H7 (cell line): ENCODE data around the gene NUP205. TPM values are rescaled to one million over a fixed set of nuclear protein-coding genes. Genes with fewer than 3 reads are reported as not detected.

Experiments
- DNase-seq: peaks from one replicate; pipeline ENCODE4 v3.0.0; 2012
- H3K27me3 ChIP-seq: 2 replicates; pipeline ENCODE4 v1.6.0; 2011; ENCODE audit warnings: mild to moderate bottlenecking, low read length; ENCODE audit not compliant: control insufficient read depth, insufficient read depth
- H3K36me3 ChIP-seq: replicated peaks from 2 replicates; pipeline ENCODE4 v1.5.1; 2011; ENCODE audit warnings: low read length; ENCODE audit not compliant: control insufficient read depth, insufficient read depth
- H3K4me3 ChIP-seq: 2 replicates; pipeline ENCODE4 v1.5.1; 2011; ENCODE audit warnings: low read depth, mild to moderate bottlenecking, control low read depth, low read length, moderate library complexity; ENCODE audit not compliant: insufficient read depth
- total RNA-seq: library from RNA; depleted of rRNA; stranded (reverse); fragments of >200 nt; shearing (Covaris generic); gene quantifications from 2 replicates; pipeline ENCODE4 v1.2.3, GENCODE V29; 2014

Gene NUP205
- total RNA-seq, 1 experiment from 2014 or later = 138 TPM

GRCh38 chr7:135571834-135572233, 14.1 kb downstream of the NUP205 start:
- Histone ChIP-seq H3K4me3 (no peak overlapping the region), H3K27me3 (no peaks in the 10 kb centered on the region), H3K36me3 (peaks cover 25% of the 10 kb centered on the region)
- DNase-seq = no peak

- Histone ChIP-seq H3K4me3 (no peak overlapping the region), H3K27me3 (no peaks in the 10 kb centered on the region), H3K36me3 (peaks cover 36% of the 10 kb centered on the region)
- DNase-seq = no peak
Measured at GRCh38 chr7:135573541-135573940, 15.8 kb downstream of the NUP205 start.

- Histone ChIP-seq H3K4me3 (no peak overlapping the region), H3K27me3 (no peaks in the 10 kb centered on the region), H3K36me3 (peaks cover 43% of the 10 kb centered on the region)
- DNase-seq = no peak
Measured at GRCh38 chr7:135575296-135575695, 17.6 kb downstream of the NUP205 start.

- Histone ChIP-seq H3K36me3 (peaks cover 42% of the 10 kb centered on the region), H3K27me3 (no peaks in the 10 kb centered on the region), H3K4me3 (no peak overlapping the region)
- DNase-seq = no peak
Measured at GRCh38 chr7:135578569-135578968, 20.9 kb downstream of the NUP205 start.

- H3K27me3 ChIP-seq = no peaks in the 10 kb centered on the region
- H3K4me3 ChIP-seq = no peak overlapping the region
- no peak for DNase-seq
- H3K36me3 ChIP-seq = peaks cover 32% of the 10 kb centered on the region
Measured at GRCh38 chr7:135584362-135585353, 26.9 kb downstream of the NUP205 start.

- Histone ChIP-seq H3K4me3 (no peak overlapping the region), H3K36me3 (peaks cover 44% of the 10 kb centered on the region), H3K27me3 (no peaks in the 10 kb centered on the region)
- DNase-seq = no peak
Measured at GRCh38 chr7:135597181-135597925, 39.6 kb downstream of the NUP205 start.

- Histone ChIP-seq H3K4me3 (no peak overlapping the region), H3K36me3 (peaks cover 42% of the 10 kb centered on the region), H3K27me3 (no peaks in the 10 kb centered on the region)
- no peak for DNase-seq
Measured at GRCh38 chr7:135597926-135598305, 40.2 kb downstream of the NUP205 start.

GRCh38 chr7:135599471-135599870, 41.8 kb downstream of the NUP205 start:
- DNase-seq = no peak
- no peaks in the 10 kb centered on the region for H3K27me3 ChIP-seq
- H3K4me3 ChIP-seq = no peak overlapping the region
- peaks cover 39% of the 10 kb centered on the region for H3K36me3 ChIP-seq

GRCh38 chr7:135600226-135600625, 42.5 kb downstream of the NUP205 start:
- Histone ChIP-seq H3K4me3 (no peak overlapping the region), H3K36me3 (peaks cover 37% of the 10 kb centered on the region), H3K27me3 (no peaks in the 10 kb centered on the region)
- no peak for DNase-seq

GRCh38 chr7:135601182-135601581, 43.5 kb downstream of the NUP205 start:
- no peak overlapping the region for H3K4me3 ChIP-seq
- no peak for DNase-seq
- peaks cover 43% of the 10 kb centered on the region for H3K36me3 ChIP-seq
- H3K27me3 ChIP-seq = no peaks in the 10 kb centered on the region

- DNase-seq = no peak
- Histone ChIP-seq H3K36me3 (peaks cover 48% of the 10 kb centered on the region), H3K4me3 (no peak overlapping the region), H3K27me3 (no peaks in the 10 kb centered on the region)
Measured at GRCh38 chr7:135602304-135602703, 44.6 kb downstream of the NUP205 start.

GRCh38 chr7:135616136-135616535, 58.4 kb downstream of the NUP205 start:
- DNase-seq = no peak
- H3K36me3 ChIP-seq = peaks cover 24% of the 10 kb centered on the region
- no peaks in the 10 kb centered on the region for H3K27me3 ChIP-seq
- H3K4me3 ChIP-seq = no peak overlapping the region

GRCh38 chr7:135617781-135618180, 60.1 kb downstream of the NUP205 start:
- no peak for DNase-seq
- Histone ChIP-seq H3K36me3 (peaks cover 23% of the 10 kb centered on the region), H3K4me3 (no peak overlapping the region), H3K27me3 (no peaks in the 10 kb centered on the region)

- no peak for DNase-seq
- peaks cover 23% of the 10 kb centered on the region for H3K36me3 ChIP-seq
- no peak overlapping the region for H3K4me3 ChIP-seq
- no peaks in the 10 kb centered on the region for H3K27me3 ChIP-seq
Measured at GRCh38 chr7:135618510-135618909, 60.8 kb downstream of the NUP205 start.

GRCh38 chr7:135620447-135620846, 62.7 kb downstream of the NUP205 start:
- no peak for DNase-seq
- Histone ChIP-seq H3K27me3 (no peaks in the 10 kb centered on the region), H3K36me3 (peaks cover 27% of the 10 kb centered on the region), H3K4me3 (no peak overlapping the region)
